Erythroblast (primary cell): ENCODE results near the gene DPEP3.
A peak's percentile ranks its signal among the peaks of the same experiment; 100 is the strongest.

Experiments used
- DNase-seq, 2 experiments: peaks; one replicate each; lab custom pipeline; 2025; lab: John Stamatoyannopoulos, UW
- GATA1 ChIP-seq: IDR thresholded peaks from 2 replicates; pipeline ENCODE4 v1.6.1; 2011; ENCODE audit warnings: low read depth, mild to moderate bottlenecking, control low read depth, low read length, moderate library complexity
- POLR2A ChIP-seq: IDR thresholded peaks from 2 replicates; pipeline ENCODE4 v1.6.1; 2011; ENCODE audit warnings: mild to moderate bottlenecking, low read length

The DPEP3 gene

DNA sequence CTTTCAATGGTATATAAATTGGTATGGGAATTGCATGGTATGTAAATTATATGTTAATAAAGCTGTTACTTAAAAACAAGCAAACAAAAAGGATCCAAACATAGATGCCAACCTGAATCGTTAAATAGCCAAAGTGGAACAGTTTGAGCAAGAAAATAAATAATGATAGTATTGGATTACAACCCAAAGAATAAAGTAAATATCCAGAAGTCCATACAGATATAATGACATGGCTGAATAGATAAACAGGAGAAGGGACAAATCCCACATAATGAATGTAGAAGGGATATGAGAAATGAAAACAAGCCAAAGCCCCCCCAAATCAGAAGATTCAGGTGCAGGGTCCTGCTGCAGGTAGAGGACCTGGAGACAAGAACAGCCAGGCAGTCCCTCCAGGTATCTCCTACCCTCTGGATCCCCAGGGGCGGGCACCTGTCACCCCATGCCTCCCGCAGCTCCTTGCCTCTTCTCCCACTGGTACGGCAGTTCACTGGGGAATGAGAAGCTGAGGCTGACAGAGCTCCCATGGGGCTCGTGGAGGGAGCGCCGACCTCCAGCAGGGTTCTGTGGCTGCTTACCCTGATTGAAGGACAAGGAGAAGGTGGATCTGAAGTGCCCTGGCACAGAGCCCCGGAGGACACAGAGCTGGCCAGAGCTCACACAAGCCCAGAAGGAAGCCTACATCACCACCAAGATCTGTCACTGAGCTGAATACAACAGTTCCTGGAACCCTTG, 26.5 kb downstream of the DPEP3 start:
- TF ChIP-seq POLR2A, result no peak
- TF ChIP-seq GATA1, result no peak
- no peak for DNase-seq

DNA sequence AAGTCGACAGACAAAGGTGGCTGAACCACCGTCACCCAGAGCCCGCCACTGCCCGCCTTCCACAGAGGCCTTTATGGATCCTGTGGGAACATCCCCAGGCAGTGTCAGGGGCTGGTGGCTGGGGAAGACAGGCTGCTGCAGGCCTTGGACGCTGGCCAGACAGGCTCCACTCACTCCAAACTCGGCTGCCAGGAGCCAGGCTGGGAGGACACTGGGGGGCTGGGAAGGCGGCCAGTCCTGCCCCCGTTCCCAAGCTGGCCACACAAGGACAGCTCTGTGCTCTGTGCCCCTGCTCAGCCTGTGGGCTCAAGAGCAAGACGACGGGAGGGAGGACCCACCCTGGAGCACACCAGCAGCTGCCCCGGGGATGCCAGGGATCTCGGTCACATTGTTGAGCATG, 28.8 kb downstream of the DPEP3 start:
- TF ChIP-seq POLR2A (no peak), GATA1 (no peak)
- no peak for DNase-seq

- no peak for DNase-seq
- TF ChIP-seq POLR2A, result peak; percentile 6
- no peak for TF ChIP-seq GATA1
Measured at GRCh38 chr16:67950335-67950843, 29.9 kb downstream of the DPEP3 start.

- no peak for TF ChIP-seq POLR2A
- no peak for TF ChIP-seq GATA1
- DNase-seq, result no peak
Measured at GRCh38 chr16:67949645-67950044, 30.7 kb downstream of the DPEP3 start.

DNA sequence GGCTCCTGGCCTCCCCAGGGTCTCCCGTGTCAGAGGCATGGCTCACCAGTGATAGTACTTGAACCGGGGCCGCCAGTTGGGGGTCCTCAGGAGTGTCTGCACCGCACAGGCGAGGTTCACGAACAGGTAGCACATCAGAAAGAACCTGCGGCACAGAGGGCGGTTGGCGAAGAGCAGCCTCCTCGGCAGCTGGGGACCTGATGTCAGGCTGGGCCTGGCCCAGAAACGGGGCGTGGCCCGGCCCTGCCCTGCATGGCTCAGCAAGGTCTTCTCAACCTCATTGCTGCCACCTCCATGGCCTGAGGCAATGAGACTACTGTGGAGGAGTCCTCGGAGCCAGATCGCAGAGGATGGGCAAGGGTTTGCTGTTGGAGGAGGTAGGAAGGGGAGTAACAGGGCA, 32.3 kb downstream of the DPEP3 start:
- peak in 1 of 2 experiments; percentile 38 for DNase-seq
- TF ChIP-seq GATA1, result no peak
- TF ChIP-seq POLR2A, result no peak

DNA sequence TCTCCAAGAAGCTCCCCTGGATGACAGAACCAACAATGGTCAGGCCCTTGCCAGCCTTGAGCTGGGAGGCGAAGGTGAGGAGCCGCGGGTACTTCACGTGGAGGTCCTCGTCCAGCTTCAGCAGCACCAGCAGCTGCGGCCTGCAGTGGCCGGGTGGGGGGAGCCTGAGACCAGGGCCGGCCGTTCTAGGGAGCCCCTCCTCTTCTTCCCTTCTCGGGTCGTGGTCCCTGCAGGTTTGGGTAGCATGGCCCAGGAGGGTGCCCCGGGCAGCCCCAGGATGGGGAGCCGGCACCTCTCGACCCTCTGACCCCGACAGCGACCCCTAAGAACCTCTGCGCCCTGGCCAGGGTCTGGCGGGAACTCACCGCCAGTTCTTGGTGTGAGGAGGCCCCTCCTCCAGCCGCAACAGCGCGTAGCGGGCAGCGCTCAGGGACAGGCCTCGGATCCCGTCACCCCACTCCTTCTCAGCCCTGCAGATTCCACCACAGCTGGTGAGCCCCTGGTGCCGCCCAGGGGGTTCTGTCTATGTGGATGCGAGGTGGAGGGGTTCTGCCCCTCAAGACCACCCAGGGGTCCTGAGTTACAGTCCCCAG, 33.2 kb downstream of the DPEP3 start:
- no peak for TF ChIP-seq GATA1
- TF ChIP-seq POLR2A, result no peak
- no peak for DNase-seq

DNA sequence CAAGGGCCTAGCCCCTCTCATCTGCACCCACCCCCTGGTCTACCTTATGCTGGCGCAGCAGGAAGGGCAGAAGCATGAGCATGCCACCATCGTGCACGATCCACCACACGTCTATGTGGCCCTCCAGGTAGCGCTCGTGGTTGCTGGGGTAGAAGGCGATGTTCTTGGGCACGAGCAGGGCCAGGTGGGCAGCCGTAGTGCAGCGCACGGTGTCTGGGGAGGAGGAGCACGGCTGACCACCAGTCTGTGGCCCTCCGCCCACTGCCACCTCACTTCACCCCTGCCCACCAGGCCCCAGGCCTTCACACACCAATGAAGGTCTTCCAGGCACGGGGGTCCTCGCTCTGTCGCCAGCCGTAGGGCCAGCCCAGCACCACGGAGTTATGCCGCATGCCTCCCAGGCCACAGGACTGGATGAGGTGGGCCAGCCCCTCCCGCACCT, 34.1 kb downstream of the DPEP3 start:
- no peak for TF ChIP-seq GATA1
- TF ChIP-seq POLR2A, result no peak
- no peak for DNase-seq

- no peak for TF ChIP-seq POLR2A
- TF ChIP-seq GATA1, result no peak
Measured at GRCh38 chr16:67945392-67945933, 34.8 kb downstream of the DPEP3 start.

GRCh38 chr16:67944690-67945391, 35.5 kb downstream of the DPEP3 start:
- no peak for DNase-seq
- TF ChIP-seq GATA1, result no peak
- TF ChIP-seq POLR2A, result no peak

More at GRCh38 chr16:67945392-67945933, 34.8 kb downstream of the DPEP3 start:
- DNase-seq, result no peak

- TF ChIP-seq POLR2A (no peak), GATA1 (no peak)
- DNase-seq, result peak; percentile 23 to 30
Measured at GRCh38 chr16:67943619-67944504, 36.4 kb downstream of the DPEP3 start, which contains the start of gene LCAT. TSS of gene LCAT (minus strand) at chr16:67944120. CDS start at chr16:67944101, 19 bp downstream.

DNA sequence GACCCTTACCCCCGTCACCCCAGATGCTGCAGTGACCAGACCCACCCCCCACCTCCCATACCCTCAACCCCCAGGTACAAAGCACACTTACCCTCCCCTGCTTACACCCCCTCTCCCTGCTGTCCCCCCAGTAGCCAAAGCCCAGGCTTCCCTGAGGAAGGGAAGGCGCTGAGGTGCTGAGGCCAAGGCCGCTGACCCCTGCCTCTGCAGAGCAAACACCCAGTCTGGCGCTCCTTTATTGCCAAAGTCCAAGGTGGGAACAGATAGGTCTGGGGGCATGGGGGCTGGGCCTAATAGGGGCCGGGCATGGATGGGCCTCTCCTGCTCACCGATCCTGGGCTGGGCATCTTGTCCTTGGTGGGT, 37.1 kb downstream of the DPEP3 start:
- DNase-seq, result no peak

DNA sequence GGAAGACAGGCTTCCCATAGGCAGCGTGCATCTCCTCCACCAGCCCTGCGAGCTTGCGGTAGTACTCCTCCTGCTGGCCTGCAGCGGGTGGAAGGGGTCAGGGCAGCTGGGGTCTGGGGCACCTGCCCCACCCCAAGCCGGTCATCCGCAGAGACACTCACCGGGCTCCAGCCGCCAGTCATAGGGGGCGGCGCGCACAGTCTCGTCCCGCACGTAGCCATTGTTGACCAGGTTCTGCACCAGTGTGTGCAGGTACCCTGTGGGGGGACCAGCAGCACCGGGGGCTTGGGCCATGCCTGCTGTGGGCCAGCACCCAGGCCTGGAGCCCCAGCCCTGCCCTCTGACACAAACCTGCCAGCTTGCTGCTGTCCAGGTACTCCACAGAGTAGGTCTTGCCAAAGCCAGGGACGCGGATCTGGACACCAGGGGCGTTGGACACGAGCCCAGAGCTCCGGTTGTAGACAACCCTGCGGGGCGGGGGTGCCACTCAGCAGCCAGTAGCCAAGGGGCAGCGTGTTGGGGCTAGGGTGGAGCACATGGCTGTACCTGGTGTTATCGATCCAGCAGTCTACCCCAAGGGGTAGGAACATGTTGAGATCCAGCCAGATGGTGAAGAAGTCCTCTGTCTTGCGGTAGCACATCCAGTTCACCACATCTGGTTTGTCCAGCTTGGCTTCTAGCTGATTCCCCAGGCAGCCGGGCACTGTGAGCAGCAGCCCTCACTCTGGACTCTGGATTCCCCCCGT, 37.6 kb downstream of the DPEP3 start:
- no peak for TF ChIP-seq GATA1

More for the DNA sequence above, 37.1 kb downstream of the DPEP3 start:
- TF ChIP-seq POLR2A (no peak), GATA1 (no peak)

DNA sequence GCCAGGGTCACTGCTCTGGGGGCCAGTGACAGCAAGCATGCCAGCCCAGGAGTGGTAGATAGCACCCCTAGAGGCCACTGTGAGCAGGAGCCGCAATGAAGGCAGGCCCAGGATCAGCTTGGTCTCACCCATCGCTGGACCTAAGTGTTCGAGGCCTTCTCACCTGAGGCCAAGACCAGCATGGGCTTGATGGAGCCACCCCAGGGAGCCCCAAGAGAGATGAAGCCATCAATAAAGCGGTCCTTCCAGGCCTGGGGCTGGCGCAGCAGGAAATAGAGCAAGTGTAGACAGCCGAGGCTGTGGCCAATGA, 38.1 kb downstream of the DPEP3 start:
- no peak for TF ChIP-seq GATA1
- DNase-seq, result peak; percentile 56 to 61

More for the DNA sequence above, 37.6 kb downstream of the DPEP3 start:
- DNase-seq, result no peak
